ENCODE data around the gene ISYNA1.

The ISYNA1 gene

DNA sequence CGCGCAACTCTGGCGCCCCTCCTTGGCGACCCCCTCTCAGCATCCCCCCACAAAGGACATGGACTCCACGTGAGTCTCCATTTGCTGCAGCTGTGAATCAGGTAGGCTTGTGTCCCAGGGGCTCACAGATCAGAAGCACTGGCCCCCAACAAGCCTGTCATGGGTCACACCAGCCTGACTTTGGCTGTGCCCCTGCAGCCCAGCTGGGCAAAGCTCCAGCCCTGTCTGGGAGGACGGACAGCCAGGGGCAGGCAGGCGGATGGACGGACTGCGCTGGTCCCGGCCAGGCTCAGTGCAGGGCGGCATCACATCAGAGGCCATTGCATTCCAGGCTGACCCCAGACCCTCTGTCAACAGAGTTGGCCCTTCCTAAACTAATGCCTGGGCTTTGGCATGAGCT lies 28.4 kb upstream of the ISYNA1 start:
- no peak for DNase-seq

DNA sequence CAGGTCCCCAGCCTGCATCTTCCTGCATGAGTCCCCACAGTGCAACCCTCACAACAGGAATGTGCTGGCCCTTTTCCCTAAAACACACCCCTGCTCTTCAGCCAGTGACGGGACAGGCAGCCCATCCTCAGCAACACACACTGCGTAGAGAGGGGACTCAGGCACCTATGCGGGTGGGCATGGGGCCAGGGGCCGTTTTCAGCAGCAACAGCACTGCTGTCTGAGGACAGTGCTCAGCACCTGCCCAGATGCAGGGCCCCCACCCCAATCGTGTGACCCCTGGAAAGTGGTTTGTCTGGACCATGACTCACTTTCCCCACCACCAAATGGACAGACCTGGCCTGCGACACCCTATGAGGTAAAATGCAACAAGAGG lies 28.0 kb upstream of the ISYNA1 start:
- no peak for DNase-seq

DNA sequence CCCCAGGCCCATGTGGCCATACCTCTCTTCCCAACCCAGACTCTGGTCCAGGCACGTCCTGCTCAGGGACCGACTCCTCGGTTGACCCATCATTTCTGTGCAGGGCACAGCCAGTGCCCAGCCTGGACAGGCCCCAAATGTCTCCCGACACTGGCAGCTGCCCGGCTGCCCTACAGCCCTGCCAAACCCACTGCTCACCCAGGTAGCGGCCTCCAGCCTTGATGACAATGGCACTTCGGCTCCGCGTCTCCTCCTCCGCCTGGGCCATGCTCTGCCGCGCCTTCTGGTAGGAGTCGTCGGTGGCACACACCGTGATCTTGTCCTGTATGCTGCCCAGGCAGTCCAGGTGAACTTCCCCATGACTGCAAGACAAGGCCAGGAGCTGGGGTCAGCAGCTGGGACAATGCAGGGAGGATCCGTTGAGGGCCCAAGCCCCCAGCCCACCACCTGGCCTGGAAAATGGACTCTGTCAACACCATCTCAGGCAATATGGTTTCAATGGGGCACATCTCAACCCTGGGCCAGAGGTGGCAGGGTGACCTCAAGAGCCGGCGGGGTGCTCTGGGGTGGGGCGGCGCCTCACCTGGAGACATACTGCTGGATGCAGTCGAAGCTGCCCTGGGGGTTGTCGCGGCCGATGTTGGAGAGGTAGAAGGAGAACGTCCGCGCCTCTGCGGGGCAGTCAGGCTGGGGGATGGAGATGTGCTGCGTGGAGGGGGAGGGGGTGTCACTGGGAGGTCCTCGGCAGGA lies 27.5 kb upstream of the ISYNA1 start:
- DNase-seq = no peak

- peak; percentile 86 for DNase-seq
Measured at GRCh38 chr19:18464646-18465045, 26.7 kb upstream of the ISYNA1 start.

GRCh38 chr19:18461471-18461870 lies 23.5 kb upstream of the ISYNA1 start:
- no peak for DNase-seq

- DNase-seq = no peak
Measured at GRCh38 chr19:18460900-18461299, 23.0 kb upstream of the ISYNA1 start.

- no peak for DNase-seq
Measured at GRCh38 chr19:18457483-18458331, 19.8 kb upstream of the ISYNA1 start.

DNA sequence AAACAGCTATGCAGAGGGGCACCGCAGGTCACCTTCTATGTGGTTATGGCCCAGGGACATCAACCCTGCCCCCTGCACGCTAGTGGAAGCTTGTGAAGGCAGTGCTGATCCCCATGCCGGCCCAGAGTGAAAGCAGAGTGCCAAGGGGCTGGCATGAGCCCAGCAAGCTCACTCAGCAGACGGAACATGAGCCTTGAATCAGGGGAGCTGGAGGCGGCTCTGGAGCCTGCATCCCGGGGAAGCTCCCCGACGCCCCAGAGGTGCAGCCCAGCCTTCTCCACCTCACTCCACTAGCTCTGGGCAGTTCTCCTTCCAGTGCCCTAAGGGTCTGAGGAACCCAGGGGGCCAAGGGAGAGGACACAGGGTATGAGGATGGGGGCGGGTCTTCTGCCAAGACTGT lies 19.0 kb upstream of the ISYNA1 start:
- DNase-seq = no peak

DNA sequence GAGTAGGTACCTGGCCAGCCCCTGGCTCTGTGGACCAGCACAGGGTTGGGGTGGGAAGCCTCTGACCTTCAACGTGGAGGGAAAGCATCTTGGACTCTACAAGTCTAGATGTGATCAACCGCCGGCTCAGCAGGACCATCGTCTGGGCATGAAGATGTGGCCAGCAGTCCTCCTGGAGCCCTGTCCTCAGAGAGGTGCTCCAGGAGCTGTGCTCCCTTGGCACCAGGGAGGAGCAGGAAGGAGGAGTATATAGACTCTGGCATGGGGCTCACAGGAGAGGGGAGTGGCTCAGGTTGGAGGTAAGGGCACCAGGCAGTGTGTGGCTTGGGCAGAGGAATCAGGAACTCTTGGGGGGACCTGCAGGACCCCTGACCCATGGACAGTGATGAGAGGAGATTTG lies 18.3 kb upstream of the ISYNA1 start:
- DNase-seq = no peak

DNA sequence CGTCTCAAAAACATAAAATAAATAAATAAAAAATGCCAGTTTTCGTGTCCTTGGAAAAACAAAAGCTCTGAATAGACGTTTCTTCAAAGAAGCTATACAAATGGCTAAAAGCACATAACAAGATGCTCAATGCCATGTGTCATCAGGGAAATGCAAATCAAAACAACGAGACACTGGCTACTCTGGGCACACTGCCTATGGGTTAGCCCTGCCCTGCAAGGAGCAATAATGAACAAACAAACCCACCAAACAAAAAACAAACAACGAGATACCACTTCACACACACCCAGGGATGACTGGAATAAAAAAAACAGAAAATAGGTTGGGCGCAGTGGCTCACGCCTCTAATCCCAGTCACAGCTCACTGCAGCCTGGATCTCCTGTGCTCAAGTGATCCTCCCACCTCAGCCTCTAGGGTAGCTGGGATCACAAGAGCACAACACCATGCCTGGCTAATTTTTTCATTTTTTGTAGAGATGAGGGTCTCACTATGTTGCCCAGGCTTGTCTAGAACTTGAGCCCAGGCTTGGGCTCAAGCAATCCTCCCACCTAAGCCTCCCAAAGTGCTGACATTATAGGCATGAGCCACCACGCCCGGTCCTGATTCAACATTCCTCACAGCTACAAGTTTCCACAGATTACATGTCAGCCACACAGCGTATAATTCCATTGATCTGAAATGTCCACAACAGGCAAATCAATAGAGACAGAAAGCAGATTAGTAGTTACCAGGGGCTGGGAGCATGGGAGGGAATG lies 15.5 kb upstream of the ISYNA1 start:
- no peak for DNase-seq

DNA sequence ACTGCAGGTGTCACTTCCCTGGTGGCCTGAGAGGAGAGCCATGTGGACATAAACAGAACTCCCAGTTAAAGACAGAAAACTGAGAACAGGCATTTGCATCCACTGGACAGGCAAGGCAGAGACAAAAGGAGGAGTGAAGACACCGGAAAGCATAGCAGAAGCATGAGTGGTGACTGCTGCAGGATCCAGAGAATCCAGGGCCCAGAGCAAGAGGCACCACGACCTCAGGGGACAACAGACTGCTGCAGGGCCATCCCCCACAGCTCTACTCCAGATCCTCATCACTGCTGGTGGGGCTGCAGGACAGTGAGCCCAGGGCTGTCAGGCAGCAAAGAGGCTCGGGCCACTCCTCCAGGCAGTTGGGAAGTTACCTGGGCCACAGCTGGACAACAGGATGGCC lies 14.5 kb upstream of the ISYNA1 start:
- DNase-seq = no peak

- peak; percentile 49 for DNase-seq
Measured at GRCh38 chr19:18450931-18451836, 13.3 kb upstream of the ISYNA1 start.

- DNase-seq = no peak
Measured at GRCh38 chr19:18450021-18450930, 12.3 kb upstream of the ISYNA1 start.

DNA sequence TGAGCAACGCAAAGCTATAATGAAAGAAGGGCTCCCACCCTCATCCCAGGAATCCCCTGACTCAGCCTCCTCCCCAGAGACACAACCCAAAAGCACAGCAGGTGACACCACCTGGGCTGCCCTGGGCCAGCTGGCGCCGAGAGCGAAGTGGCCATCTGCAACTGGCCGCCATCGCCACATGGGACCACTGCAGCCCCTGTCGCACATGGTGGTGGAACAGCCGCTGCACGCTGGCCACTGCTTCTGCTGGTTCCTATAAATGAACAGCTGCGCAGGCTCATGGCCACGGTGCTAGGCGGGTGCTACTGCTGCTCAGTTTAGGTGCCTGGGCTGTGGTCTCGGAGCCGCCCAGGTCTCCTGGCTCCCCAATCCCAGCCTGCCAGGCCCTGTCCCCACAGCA lies 11.6 kb upstream of the ISYNA1 start:
- no peak for DNase-seq

DNA sequence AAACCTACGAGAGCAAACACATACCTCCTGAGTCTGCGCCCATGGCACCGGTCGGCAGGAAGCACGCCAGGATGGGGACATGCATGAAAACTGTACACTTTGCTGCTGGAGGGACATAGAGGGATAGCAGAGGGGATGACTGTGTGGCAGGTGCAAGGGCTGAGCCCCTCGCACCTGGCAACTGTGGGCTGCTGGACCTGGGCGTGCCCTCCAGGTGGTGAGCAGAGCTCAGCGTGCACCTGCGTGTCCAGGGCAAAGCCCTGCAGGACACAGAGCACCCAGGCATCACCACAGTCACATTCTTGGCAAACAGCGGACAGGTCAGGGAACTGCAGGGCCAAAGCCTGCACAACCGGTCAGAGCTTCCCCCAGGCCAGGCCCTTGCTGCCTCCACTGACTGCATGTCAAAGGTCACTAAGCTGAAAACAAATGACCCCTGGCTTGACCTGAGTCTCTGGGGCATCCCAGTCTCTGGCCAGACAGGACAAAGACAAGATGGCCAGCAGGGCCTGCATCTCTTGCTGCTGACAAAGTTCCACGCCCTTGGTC lies 9.0 kb upstream of the ISYNA1 start:
- no peak for DNase-seq

GRCh38 chr19:18446145-18446810 lies 8.3 kb upstream of the ISYNA1 start:
- no peak for DNase-seq

GRCh38 chr19:18445262-18445948 lies 7.5 kb upstream of the ISYNA1 start:
- no peak for DNase-seq

DNA sequence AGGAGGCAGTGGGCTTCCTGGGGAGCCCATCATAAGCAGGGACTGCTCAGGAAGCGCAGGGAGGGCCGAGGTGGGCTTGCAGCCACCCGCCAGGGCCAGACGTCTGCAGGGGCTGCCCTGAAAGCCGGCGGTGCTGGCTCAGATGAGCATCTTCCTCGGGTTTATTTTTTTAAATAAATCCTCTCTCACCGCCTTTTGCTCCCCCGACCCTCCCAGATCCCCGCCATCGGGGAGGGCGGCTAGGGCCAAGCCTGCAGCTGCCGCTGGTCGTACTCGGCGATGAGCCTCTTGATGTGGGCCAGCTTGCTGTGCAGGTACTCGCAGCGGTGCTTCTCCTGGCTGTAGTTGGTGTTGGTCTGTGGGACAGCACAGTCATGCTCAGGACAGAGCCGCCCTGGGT lies 6.6 kb upstream of the ISYNA1 start:
- no peak for DNase-seq

GRCh38 chr19:18443831-18444230 lies 5.9 kb upstream of the ISYNA1 start:
- DNase-seq = no peak

GRCh38 chr19:18443406-18443805 lies 5.5 kb upstream of the ISYNA1 start:
- DNase-seq = no peak

All from NCI-H510A (cell line).